GM19238 (cell line): ENCODE results near the gene RGL2.

Source experiments
- DNase-seq: peaks from one replicate; pipeline ENCODE4 v3.0.0; 2011; ENCODE audit warnings: low spot score; ENCODE audit not compliant: insufficient read length

The RGL2 gene

DNA sequence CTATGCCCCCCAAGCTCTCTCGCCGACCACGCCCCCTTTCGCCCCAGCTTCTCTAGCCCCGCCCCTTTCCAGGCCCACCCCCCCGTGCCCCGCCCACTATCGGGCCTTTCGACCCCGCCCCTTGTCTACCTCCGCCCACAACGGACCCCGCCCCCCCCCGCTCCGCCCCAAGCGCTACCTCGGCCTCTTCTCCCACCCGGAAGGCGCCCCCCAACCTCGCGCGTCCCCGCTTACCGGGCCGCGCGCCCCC, 18.6 kb upstream of the RGL2 start:
- DNase-seq, result no peak

- DNase-seq, result no peak
Observed at GRCh38 chr6:33316603-33317418, 18.1 kb upstream of the RGL2 start.

GRCh38 chr6:33315793-33316602, 17.3 kb upstream of the RGL2 start:
- DNase-seq, result no peak

GRCh38 chr6:33314943-33315792, 16.4 kb upstream of the RGL2 start:
- no peak for DNase-seq

DNA sequence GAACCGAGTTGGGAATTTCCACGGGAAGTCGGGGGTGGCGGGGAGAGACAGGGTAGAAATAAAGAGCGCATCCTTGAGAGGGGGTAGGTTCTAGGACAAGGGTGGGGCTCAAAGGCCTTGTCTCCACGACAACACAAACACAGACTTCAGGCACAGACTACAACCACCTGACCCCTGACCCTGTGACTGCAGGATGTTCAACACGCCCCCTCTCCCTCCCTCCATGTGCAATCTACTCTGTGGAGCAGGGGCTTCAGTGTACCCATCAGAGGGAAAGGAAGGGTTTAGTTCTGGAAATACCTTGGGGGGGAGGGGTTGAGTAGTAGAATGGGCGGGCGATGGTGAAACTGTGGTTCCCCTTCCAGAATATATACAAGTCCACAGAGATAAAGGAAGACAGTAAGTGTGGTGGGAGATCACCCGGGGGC, 15.8 kb upstream of the RGL2 start:
- DNase-seq, result peak; percentile 22

- peak; percentile 78 for DNase-seq
Observed at GRCh38 chr6:33313709-33314514, 15.2 kb upstream of the RGL2 start, which contains the start of gene TAPBP. TSS of gene TAPBP (minus strand) at chr6:33314078. CDS start at chr6:33314041, 37 bp downstream.

DNA sequence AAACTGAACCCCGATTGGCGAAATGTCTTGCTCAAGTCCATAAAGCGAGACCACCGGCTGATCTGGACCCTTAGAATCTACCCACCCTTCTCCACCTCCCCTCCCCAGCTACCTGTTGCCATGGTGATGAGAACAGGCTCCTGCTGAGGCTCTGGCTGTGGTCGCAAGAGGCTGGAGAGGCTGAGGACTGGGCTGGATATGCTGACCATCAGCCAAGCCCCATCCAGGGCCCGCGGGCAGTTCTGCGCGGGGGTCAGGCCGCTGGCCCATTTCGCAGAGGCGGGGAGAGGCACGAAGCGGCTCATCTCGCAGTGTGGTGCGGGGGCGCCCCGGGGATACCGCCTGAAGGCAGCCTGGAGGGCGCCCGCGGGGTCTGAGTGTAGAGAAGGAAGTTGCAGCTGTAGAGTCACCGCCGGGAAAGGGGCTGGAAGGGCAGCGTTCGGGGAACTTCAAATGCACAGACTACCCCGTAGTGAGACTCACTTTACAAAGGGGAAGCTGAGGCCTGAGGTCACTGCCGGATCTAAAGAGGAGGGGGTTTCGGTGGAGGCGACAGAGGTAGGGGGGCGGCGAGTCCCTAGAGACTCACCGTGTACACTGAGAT, 14.5 kb upstream of the RGL2 start:
- no peak for DNase-seq

DNA sequence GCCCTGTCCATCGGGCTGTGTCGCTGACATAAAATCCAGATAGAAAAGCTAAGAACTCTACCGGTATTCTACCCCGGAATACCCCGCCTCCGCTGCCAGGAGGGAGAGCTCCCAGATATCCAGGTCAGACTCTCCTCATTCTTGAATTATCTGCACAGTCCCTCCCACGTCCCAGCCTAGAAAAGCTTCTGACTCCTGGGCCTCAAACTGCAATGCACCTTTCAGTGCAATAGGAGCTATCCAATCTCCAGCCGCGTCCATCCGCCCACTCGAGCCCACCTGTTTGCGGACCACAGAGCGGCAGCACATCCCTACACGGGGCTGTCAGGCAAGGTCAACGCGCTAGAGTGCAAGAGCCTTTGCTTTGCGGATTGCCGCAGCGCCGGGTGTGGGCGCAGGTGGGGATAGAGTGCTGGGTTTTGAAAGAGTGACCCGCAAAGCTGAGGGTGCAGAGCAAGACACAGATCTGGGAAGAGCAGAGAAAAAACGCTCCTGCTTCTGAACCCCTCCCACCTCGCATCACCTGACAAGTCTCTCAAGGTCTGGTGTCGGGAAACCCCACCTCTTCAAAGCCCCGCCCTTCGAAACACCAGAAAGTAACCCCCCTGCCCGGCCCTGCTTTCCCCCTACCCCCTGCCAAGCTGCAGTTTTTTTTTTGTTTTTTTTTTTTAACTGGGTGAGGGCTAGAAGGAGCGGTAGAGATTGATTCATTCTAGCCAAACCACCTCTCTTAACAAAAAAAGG, 13.8 kb upstream of the RGL2 start:
- DNase-seq, result peak; percentile 83

- no peak for DNase-seq
Observed at GRCh38 chr6:33306356-33306755, 7.6 kb upstream of the RGL2 start.

GRCh38 chr6:33305052-33305451, 6.3 kb upstream of the RGL2 start:
- DNase-seq, result no peak

DNA sequence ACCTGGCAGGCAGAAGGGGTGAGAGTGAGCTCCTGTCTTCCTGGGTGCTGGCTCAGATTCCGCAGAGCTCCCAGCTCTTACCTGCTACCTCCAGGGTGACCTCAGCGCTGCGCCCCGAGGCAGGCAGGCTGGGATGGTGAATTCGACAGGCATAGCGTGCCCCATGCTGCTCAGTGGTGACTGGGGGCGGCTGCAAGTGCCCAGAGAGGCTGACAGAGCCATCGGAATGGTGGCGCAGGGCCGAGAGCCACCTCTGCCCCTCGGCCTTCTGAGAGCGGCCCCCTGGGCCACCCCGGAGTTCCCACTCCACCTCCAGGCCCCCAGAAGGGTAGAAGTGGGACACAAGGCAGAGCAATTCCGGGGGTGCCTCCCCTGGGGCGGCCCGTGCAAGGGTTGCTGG, 5.5 kb upstream of the RGL2 start:
- DNase-seq, result no peak

- no peak for DNase-seq
Observed at GRCh38 chr6:33301877-33302276, 3.1 kb upstream of the RGL2 start.

- DNase-seq, result peak; percentile 88
Observed at GRCh38 chr6:33299237-33299944, 649 bp upstream of the RGL2 start.

- DNase-seq, result peak; percentile 62
Observed at GRCh38 chr6:33297956-33298772, 578 bp downstream of the RGL2 start.

DNA sequence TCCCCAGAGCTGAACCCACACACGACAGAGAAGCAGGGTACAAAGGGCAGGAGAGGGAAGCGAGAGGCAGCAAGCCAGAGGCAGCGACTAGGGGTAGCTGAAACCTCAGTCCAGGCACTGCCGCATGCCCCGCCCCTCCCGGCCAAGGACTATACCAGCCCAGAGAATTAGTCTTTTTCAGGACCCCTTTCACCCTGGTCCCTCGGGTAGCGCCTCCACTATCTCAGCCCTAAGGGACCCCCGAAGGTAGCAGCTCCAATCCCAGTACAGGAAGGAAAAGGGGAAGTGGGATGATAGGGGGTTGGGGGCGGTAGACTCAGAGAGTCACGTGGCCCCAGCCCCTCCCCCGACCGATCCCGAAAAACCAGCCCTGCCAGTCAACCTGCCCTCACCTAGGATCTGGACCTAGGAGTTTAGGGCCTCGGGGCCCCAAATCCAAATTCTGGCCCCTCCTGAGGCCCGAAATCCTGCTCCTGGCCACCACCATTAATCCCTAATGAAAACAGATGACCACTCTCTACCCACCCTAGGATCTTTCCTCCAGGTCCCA, 1.3 kb downstream of the RGL2 start:
- DNase-seq, result no peak

GRCh38 chr6:33296797-33297405, 1.8 kb downstream of the RGL2 start:
- DNase-seq, result no peak

GRCh38 chr6:33295621-33296369, 2.9 kb downstream of the RGL2 start:
- no peak for DNase-seq
